EH (cell line): ENCODE data around the gene GEN1.
"Not testable (repeated sequence)": the region's sequence is repeated elsewhere in the genome, so short reads cannot be mapped to it uniquely, and the experiment has no call there.

Source experiments
- DNase-seq: peaks from one replicate; pipeline ENCODE4 v3.0.0-alpha.2; 2015; ENCODE audit warnings: low read depth

Gene GEN1

DNA sequence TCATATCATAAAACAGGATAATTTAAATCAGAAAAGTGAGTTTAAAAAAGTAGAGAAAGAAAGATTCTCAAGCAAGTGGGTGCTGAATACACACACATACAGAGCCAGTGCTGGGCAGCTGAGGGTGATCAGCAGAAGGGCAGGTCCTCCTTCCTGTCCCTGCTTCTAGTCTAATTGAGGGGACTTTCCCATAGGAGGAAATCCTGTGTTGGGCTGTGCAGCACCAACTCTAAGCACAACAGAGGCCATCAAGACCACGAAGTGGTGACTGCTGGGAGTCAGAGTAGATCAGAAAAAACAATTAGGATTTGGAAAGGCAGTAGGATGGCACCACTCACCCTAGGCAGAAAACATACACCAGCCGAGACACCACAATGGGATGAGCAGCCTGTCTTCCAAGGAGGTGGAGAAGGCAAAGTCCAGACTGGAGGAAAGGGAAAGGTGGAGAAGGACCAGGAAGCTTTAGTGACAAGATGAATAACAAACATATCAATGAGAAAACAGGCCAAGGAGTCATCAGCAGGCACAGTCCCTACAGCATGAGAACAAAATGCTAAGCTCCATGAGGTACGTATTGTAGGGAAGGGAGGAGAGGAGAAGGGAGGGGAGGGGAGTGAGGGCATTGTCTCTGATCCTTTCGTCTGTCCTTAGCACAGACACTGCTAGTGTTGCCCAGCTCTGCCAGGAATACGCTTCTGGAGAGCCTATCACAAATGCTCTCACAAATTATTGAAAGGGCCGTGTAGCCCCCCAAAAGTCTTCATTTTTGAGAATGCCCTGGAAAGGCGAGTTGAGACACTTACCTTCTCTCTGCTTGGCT is 45.6 kb downstream of the GEN1 start:
- DNase-seq: no peak

DNA sequence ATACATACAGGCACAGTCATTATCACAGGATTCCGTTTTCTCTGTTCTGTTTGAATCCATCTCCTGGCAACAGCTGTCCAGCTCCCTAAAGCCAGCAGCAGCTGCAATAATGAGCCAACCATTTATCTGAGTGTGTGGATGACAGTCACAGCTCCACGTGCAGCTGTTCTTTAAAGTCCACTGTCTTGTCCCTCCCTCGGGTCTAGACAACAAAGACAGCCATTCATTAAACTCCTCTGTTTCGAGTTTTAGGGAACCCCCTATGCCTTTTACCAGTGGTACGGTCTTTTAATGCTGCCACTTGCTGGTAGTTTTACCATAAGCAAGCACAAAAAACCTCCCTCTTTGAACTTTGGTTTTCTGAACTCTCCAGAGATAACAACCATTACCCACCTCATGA is 46.3 kb downstream of the GEN1 start:
- DNase-seq: no peak

DNA sequence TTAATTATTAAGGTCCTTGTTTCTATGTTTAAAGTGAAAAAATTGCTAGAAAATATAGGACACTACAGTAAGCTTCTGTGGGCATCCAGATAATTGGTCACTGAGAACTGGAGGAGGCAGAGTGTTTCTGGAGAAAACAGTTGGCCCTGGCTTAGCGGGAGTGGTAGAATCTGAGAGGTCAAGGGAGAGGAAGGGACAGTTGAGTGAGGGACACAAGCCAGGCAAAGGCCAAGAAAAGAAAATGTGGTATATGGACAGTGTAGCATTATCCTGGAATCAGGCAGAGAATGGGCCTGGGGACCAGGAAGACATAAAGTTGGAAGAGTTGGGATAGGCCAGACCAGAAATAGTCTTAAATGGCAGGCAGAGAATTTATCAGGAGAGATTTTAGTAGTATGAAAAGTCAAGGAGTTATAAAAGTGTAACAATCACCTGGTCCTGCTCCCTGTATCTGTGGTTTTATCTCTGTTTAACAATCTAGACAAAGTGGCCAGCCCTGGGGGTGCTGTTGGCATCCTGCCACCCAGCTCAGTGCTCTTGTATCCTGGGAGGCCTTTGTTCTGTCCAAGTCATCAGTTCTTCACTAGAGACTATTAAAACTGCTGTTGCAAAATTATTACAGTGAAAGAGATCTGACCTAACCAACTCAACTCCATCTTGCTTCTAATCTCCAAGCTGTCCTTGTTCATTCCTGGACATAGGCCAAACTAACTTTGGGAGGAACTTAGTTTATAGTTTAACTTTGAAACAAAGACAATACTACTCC is 46.9 kb downstream of the GEN1 start:
- no peak for DNase-seq

DNA sequence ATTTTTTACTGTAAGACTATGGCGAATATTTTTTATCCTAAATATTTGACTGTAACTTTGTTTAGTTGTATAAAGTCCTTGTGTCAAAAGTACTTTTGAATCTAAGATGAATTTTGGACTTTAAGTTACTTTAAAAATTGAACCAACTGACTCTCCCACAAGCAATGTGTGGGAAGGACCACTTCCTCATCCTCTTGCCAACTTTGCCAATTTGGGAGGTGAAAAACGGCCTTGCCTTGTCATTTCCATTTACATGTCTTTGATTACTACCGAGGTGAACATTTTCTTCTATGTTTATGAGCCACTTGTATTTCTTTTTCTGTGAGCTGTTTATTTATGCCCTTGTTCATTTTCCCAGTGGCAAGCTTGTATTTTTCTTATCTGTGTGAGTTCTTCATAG is 49.6 kb downstream of the GEN1 start:
- DNase-seq: no peak

DNA sequence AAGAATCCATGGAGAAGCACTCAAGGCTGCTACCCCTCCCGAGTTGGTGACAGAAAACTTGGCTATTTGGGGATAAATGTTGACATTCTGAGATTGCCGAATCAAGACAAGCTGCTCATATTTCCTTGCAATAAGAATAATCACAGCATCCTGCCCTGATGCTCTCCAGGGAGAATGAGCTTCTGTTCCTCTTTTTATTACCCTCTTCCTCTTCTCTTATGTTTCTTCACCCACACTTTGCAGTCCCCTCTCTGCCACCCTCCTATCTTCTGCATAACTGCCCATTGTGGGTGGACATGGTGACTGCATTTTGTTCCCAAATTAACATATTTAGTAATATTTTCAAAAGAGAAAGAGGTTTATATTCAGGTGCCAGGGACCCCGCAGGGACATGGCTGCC is 50.4 kb downstream of the GEN1 start:
- no peak for DNase-seq

DNA sequence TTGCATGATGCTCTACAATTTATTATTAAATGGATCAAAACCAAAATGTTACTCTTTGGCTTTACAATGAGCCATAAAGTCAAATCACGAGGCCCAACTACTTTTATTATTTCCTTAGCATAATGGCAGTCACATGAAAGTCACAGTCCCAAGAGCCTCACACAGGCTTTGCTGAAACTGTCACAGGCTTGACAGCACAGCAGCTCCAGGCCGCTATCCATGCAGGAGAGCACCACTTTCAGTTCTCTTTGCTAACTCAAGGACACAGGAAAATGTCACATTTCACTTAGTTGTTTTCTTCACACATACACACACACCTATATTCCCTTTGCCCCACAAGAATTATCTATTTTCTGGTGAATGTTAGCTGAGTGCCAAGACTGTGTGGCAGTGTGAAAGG is 51.2 kb downstream of the GEN1 start:
- DNase-seq: no peak

DNA sequence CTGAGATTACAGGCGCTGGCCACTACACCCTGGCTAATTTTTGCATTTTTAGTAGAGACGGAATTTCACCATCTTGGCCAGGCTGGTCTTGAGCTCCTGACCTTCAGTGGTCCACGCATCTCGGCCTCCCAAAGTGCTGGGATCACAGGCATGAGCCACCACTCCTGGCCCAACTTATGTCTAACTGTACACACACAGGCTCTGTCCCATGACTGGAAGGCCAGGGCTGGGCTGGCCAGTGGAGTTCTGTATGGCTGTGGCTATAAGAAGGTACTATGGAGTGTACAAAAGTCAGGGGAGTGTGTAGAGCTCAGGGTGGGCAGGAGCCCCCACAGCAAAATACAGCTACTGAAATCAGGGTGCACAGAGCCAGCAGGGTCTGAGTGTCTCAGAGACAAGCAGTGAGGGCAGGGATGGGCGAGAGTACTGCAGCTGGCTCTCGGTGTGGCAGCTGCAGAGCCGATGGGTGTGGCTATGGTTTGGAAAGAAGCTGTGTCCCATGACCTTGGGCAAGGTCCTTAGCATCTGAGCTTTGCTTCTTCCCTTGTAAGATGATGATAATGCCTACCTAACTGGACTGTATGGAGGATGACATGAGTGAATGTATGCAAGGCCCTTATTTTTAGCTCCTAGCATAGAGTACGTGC is 51.9 kb downstream of the GEN1 start:
- DNase-seq: no peak

DNA sequence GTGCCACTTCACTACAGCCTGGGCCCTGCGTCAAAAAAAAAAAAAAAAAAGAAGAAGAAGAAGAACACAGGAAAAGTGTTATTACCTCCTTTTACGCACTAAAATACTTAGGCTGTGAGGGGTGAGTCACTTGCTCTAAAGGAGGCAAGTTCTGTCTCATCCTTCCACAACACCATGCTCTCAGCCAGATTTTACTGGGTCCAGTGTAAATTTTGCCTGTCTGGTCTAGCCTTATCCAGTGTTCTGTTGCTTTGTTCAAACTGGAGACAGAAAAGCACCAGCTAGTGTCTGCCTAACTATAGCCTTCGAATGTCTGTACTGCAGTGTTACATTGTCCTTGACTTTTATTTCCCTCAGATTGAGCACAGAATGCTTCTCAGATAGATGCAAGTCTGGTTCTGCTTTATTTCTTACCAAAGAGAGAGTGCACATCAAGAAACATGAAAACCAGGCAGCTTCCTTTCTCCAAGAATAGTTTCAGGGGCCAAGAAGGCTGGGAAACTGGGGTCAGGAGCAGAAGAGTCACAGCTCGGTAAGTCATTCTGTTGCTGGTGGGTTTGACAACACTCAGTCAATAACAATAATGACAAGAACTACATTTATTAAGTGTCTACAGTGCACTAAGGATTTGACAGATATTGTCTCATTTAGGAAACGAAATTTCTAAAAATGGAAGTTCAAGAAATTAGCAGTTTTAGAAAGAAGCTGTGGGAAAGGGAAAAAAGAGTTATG is 59.2 kb downstream of the GEN1 start:
- DNase-seq: peak; percentile 26

DNA sequence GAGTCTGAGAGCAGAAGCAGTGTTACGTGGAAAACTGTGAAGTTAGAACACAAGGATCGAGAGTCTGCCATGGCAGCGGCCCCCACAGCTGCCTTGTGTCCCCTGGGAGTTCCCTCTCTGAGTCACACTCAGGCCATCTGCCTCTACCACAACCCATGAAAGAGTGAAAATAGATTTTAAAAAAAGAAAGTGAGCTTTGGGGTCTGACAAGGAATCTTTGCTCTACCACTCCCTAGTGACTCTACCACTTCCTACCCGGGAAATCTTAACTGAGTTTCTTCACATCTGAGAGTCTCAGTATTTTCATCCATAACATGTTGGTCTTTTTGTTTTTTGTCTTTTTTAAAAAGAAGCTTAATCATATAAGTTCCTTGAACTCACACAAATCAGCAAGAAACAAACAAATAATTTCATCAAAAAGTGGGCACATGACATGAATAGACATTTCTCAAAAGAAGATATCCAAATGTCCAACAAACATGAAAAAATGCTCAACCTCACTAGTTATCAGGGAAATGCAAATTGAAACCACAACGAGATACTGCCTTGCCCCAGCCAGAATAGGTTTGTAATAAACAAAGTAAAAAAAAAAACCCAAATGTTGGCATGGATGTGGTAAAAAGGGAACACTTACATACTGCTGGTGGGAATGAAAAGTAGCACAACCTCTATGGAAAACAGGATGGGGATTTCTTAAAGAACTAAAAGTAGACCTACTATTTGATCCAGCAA is 60.0 kb downstream of the GEN1 start:
- peak; percentile 11 for DNase-seq

DNA sequence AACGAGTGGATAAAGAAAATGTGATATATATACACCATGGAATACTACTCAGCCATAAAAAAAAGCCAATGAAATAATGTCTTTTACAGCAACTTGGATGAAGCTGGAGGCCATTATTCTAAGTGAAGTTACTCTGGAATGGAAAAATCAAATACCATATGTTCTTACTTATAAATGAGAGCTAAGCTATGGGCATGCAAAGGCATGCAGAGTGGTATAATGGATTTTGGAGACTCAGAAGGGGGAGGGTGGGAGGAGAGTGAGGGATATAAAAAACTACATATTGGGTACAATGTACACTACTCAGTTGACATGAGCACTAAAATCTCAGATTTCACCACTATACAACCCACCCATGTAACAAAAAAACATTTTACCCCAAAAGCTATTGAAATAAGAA is 60.7 kb downstream of the GEN1 start:
- DNase-seq: no peak

DNA sequence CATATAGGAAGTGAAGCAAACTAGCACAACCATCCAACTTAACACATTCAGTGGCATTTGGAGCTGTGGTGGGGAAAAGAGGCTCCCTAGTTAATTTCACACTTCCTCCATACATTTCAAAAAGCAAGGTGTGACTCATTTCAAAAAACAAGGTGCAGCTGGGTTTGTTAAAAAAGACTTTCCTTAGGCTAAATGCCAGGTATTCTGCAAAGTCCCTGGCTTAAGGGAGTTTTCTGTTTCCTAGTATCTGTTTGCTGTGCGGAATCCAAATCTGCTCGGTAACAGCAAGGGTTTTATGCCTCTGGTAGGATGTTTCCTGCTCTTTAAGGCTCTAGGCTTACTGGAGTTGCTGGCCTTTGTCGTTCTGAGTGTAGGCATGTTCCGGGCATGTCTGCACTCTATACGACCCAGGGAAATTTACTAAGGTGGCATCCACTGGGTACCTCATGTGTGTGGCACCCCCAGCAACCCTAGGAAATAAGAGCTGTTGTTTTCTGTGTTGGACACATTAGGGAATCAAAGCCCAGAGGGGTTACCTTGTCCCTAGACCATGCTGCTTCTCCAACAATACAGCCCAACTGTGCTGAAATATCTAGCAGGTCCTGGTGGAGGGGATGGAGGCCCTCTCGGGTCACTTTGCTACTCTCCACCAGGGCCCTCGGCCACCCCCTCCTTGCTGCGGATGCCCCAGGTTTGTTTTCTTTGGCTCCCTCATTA is 61.7 kb downstream of the GEN1 start:
- DNase-seq: no peak

DNA sequence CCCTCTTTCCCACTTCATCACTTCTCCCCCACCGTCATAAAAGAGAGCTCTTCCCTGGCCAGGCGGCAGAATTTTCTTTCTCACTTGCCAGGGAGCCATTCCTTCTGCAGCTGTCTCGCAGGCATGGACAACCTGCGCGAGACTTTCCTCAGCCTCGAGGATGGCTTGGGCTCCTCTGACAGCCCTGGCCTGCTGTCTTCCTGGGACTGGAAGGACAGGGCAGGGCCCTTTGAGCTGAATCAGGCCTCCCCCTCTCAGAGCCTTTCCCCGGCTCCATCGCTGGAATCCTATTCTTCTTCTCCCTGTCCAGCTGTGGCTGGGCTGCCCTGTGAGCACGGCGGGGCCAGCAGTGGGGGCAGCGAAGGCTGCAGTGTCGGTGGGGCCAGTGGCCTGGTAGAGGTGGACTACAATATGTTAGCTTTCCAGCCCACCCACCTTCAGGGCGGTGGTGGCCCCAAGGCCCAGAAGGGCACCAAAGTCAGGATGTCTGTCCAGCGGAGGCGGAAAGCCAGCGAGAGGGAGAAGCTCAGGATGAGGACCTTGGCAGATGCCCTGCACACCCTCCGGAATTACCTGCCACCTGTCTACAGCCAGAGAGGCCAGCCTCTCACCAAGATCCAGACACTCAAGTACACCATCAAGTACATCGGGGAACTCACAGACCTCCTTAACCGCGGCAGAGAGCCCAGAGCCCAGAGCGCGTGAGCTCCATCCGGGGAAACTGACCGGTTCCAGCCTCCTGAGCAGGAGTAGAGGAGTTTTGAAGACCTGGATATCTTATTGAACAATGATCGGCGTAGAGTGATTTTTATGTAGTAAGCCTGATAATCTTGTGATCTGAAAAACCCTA is 62.7 kb downstream of the GEN1 start, which contains the start of gene MSGN1:
Gene MSGN1, plus strand, starts transcription at position 65 of the 850 bp plus-strand sequence. Its CDS starts 59 bp downstream, at position 124.
- DNase-seq: no peak

DNA sequence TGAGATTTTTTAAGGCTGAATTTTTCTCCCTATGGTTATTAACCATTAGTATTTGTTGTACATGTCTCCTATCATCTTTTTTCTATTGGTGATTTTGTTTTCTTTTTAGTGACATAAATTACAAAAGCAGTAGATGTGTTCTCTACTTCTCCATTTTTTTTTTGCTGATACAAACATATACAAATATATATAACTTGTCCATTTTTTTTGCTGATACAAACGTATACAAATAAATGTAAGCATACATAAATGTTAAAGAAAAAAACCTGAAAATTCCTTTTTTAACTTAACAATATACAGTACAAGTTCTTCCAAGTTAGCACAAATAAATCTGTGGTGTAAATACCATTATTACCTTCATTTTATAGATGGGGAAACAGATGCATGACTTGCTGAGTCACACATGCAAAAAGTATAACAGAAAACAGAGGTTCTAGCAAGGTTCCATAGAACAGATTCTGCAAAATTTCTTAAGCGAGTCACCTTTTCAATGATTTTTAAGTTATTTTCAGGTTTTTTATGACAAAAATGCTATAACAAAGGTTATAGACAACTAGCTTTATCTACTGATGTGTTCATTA is 64.4 kb downstream of the GEN1 start:
- no peak for DNase-seq

DNA sequence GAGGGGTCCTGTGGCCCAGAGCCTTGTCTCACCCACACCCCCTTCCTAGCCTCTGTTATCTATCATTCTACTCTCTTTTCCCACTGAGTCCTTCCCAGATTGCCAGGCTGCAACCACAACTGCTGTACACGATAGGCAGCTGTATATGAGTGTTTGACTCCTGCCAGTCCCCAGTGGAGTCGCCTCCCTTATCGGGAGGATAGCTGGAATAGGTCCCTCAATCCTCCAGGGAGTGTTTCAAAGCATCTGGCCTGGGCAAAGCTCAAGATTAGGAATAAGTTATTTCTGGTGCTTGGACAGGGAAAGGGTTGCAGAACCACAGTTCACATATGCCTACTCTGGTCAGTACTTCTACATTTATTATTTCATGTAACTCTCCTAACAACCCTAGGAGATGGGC is 67.1 kb downstream of the GEN1 start:
- no peak for DNase-seq

DNA sequence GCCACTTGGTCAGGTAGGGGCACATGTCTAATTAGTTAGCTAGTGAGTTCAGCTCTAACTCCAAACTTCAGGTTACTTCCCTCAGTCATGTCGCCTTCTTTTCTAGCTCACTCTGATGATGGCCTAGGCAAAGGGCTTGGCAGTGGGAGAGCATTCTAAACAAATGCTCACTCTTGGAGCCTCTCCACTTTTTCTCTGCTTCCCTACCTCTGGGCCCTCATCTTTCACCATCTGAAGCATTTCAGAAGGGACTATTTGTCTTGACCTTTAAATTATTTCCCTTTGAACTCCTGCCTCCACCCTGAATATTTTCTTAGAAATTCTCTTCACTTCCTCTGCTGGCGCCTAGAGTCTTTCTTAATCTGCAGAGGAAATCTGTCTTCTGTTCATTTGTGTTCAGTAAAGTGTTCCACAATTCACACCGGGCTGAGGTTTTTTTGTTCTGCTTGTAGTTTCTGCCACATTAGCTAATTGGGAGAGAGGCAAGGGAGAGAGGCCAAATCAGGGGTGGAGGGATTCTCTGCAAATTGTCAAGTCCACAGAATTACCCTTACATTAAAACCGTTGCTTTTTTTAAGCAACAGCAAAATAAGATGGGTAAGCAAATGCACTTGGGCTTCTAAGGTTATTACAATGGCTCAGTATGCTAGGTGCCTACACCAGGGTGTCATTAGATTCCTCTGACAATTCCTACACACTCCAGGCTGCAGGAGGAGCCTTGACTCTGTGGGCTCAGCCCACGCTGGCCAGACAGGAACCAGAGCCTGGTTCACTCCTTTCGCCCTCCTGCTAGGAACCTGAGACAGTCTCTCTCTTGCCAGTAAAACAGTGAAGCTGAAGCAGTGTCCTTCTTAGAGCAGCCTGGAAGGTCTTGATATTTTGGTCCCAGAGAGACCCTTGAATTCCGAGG is 67.9 kb downstream of the GEN1 start:
- no peak for DNase-seq

DNA sequence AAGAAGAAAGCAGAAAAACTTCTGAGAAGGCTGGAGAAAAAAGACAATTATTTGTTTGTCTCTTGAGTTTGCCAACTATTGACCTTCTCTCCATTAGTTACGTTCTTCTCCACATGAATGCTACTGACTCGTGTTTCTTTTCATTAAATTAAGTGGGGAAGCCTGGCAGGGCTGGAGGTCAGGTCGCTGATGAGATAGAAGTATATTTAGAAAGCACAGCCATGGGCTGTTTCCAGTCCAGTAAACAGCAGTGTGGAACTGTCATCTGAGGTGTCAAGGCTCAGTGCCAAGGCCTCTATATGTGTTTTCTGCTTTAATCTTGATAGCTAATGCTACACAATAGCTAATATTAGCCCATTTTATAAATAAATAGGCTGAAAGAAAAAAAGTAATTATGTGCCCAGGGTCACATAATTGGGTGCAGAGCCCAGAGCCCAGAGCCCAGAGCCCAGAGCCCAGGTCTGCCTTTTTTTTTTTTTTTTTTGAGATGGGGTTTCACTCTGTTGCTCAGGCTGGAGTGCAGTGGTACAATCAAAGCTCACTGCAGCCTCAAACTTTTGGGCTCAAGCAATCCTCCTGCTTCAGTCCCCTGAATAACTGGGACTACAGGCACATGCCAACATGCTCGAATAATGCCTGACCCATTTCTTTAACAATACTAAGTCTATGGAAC is 68.6 kb downstream of the GEN1 start:
- DNase-seq: no peak

DNA sequence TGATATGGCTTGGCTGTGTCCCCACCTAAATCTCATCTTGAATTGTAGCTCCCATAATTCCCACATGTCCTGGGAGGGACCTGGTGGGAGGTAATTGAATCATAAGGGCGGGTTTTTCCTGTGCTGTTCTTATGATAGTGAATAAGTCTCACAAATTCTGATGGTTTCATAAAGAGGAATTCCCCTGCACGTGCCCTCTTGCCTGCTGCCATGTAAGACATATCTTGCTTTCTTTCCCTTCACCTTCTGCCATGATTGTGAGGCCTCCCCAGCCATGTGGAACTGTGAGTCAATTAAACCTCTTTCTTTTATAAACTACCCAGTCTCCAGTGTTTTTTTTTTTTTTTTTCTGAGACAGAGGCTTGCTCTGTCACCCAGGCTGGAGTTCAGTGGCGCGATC is 69.7 kb downstream of the GEN1 start:
- not testable (repeated sequence) for DNase-seq

DNA sequence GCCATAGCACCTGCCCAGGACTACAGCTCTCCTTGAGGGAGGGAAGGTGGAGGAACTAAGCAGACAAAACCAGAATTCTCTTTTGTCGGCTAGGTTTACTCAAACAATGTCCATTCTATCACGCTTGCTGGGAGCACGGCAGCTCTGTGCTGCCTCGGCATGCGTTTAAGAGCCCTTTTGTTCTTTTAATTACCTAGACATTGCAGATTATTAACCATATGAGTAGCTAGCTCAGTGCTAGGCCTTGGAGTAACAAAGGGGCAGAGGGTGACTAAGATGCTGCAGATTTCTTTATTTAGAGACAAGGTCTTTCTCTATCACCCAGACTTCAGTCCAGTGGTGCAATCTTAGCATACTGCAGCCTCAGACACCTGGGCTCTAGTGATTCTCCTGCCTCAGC is 73.4 kb downstream of the GEN1 start:
- DNase-seq: no peak
